ENCODE results near the gene RELT. TPM values are rescaled to one million over a fixed set of nuclear protein-coding genes. Genes with fewer than 3 reads are reported as not detected.

Gene RELT, protein sequence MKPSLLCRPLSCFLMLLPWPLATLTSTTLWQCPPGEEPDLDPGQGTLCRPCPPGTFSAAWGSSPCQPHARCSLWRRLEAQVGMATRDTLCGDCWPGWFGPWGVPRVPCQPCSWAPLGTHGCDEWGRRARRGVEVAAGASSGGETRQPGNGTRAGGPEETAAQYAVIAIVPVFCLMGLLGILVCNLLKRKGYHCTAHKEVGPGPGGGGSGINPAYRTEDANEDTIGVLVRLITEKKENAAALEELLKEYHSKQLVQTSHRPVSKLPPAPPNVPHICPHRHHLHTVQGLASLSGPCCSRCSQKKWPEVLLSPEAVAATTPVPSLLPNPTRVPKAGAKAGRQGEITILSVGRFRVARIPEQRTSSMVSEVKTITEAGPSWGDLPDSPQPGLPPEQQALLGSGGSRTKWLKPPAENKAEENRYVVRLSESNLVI
- 2.6 TPM for total RNA-seq
- 2.7 TPM for polyA plus RNA-seq

DNA sequence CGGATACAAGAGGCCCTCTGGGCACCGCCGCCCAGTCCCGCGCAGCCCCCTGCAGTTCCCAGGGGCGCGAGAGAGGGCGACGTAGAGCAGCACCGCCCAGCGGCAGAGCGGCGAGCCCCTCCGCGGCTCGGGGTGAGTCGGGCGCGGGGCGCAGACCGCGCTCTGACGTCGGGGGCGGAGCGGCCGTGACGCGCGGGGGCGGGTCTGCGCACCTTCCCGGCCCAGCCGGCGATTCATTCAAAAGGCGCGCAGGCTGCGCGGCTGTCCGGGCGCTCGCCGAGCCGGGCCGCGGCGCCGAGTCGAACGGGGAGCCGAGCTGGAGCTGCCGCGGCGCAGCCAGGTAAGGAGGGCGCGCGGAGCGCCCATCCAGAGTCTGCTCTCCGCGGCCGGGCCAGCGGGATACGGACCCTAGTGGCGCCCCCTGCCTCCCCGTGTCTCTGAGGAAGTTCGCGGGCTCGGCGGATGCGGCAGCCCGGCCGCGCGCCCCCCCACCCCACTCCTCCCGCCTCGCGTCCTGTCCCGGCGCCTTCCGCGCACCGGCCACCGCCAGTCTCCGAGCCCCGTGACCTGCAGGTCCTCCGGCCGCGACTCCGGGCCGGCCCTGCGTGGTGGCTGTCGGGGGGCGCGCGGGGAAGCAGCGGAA is at the start of gene RELT:
TSS of gene RELT (plus strand) at position 240 of the 643 bp plus-strand sequence. CDS start 12,738 bp downstream, outside the sequence.
- under 1% methylated on average over 96 of the region's 96 CpGs for WGBS
- no peaks in the 10 kb centered on the region for H3K4me1 ChIP-seq (ENCODE audit: insufficient read depth)
- no peak within 1 kb of the TSS for H3K27ac ChIP-seq (ENCODE audit: low read depth)
- no peaks in the 10 kb centered on the region for H3K36me3 ChIP-seq (ENCODE audit: insufficient read depth)
- peak; percentile 59 for DNase-seq (ENCODE audit: extremely low spot score)
- H3K4me3 ChIP-seq (ENCODE audit: low read depth, low read length) = peak within 1 kb of the TSS; percentile 61

DNA sequence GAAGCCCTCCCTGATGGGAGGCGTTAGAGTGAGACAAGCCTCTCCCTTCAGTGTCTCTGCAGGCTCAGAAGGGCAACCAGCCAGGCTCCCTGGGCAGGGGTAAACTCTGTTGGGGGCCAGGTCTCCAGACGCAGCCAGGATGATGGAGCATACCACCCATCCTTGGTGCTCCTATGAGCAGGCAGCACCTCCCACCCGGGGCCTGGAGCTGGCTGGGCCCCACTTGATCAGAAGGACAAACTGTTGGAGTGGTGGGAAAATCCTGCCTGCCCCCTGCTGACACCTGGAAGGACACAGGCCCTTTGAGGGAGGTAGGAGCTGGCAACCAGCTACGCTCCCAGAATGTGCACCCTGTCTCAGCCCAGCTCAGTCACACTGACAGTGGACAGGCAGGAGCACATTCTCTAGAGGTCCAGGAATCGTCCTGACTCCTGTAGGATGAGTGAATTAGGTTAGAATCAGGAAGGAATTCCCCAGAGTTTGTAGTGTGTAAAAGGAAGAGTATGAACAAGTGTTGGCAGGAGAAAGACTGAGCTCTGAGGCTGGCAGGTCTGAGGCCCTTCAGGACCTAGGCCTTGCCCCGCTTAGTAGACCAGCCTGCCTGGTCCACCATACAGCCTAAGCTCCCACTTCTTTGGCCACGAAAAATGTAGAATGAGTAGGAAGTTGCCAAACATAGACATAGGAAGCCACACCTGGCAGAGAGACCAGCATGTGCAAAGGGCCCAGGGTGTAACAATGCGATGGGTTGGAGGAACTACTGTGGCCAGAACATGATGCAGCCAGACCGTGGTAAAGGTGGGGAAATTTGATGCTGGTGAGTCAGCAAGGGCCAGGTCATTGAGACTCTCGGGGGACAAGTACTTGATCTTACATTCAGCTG is 49.0 kb upstream of the RELT start:
- no peaks in the 10 kb centered on the region for H3K36me3 ChIP-seq (ENCODE audit: insufficient read depth)
- H3K4me1 ChIP-seq (ENCODE audit: insufficient read depth) = no peaks in the 10 kb centered on the region
- no peak for DNase-seq (ENCODE audit: extremely low spot score)
- no peak overlapping the region for H3K27ac ChIP-seq (ENCODE audit: low read depth)
- WGBS = 56% methylated on average over 10 of the region's 10 CpGs
- H3K4me3 ChIP-seq (ENCODE audit: low read depth, low read length) = no peak overlapping the region

DNA sequence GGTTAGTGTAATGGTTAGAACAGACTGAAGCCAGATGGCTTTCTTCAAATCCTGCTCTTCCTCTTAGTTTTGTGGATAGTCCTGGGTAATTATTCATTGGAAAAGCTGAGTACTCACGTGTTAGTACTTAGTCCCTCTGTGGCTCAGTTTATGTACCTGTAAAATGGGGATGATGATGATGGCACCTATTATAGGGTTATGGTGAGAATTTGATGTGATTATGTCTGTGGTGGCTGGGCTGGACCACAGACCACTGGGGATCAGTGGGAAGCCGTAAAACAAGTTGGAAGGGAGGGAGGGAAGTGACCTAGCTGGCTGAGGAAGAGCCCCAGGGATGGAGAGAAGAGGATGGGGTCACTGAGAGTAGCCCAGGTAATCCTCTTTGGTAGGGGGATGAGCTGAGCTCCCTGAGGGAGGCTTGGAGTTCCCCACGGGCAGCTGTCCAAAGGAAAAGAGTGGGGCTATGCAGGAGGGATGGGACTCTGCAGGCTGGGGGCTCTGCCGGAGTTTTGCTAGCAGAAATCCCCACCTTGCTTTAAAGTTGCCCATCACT is 48.3 kb upstream of the RELT start:
- no peak overlapping the region for H3K27ac ChIP-seq (ENCODE audit: low read depth)
- 54% methylated on average over 4 of the region's 4 CpGs for WGBS
- H3K36me3 ChIP-seq (ENCODE audit: insufficient read depth) = no peaks in the 10 kb centered on the region
- no peak overlapping the region for H3K4me3 ChIP-seq (ENCODE audit: low read depth, low read length)
- no peaks in the 10 kb centered on the region for H3K4me1 ChIP-seq (ENCODE audit: insufficient read depth)
- DNase-seq (ENCODE audit: extremely low spot score) = no peak

DNA sequence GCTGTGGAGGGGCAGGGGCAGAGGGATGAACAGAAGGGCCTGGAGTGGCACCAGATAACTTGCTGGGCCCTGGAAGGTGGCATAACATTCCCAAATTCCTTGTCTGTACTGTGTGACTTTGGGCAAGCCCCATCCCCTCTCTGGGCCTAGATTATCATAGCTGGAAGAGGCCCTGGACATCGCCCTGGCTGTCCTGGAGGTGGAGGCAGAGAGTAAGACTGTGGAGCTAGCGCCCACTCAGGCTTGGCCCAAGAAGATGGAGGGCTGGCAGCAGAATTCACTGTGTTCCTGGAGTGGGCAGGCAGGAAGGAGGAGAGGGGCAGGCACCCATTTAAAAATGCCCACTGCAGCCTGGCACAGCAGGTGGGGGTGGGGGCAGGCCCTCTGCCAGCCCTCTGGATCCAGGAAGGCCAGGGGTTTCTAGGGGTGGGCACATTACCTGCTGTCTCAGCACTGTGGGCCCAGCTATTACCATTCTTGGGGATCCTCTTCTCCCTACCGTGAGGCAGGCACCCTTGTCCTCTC is 45.6 kb upstream of the RELT start:
- no peak for DNase-seq (ENCODE audit: extremely low spot score)
- H3K4me3 ChIP-seq (ENCODE audit: low read depth, low read length) = no peak overlapping the region
- H3K4me1 ChIP-seq (ENCODE audit: insufficient read depth) = no peaks in the 10 kb centered on the region
- no peaks in the 10 kb centered on the region for H3K36me3 ChIP-seq (ENCODE audit: insufficient read depth)
- H3K27ac ChIP-seq (ENCODE audit: low read depth) = peak overlapping the region; percentile 34
- 34% methylated on average over 3 of the region's 3 CpGs for whole genome bisulfite sequencing

DNA sequence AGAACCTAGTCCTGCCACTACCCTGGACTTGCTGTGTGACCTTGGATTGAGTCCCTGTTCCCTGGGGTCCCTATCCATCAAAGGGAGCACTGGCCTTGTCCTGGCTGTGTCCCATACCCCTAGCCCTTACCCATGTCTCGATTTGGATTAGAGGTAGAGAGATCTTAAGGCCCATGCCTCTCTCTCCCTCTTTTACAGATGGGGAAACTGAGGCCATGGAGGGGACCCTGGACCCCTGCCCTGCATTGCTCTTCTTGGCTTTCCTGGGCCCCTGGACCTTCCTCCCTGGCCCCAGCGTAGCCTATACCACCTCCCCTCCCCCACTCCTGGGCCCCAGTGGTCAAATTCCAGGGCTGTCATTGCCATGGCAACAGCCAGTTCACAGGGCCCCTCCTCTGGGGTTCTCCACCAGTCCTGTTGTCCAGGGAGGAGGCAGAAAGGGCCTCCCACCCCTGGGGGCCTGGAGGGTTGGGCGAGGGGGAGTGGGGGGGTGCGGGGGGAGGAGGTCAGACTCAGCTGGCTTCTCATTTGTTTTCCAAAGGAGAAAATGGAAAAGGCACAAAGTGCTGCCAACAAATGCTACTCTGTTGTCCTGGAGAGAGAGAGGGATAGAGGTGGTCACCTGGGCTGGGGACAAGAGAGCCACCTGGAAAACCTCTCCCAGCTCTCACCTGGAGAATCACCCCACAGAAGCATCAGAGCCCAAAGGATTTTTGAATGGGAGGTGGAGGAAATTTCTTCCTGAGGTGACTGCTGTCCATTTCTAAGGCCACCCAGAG is 44.9 kb upstream of the RELT start:
- no peak overlapping the region for H3K4me3 ChIP-seq (ENCODE audit: low read depth, low read length)
- no peak for DNase-seq (ENCODE audit: extremely low spot score)
- no peaks in the 10 kb centered on the region for H3K36me3 ChIP-seq (ENCODE audit: insufficient read depth)
- peak overlapping the region; percentile 34 for H3K27ac ChIP-seq (ENCODE audit: low read depth)
- WGBS = 30% methylated on average over 4 of the region's 4 CpGs
- H3K4me1 ChIP-seq (ENCODE audit: insufficient read depth) = no peaks in the 10 kb centered on the region

DNA sequence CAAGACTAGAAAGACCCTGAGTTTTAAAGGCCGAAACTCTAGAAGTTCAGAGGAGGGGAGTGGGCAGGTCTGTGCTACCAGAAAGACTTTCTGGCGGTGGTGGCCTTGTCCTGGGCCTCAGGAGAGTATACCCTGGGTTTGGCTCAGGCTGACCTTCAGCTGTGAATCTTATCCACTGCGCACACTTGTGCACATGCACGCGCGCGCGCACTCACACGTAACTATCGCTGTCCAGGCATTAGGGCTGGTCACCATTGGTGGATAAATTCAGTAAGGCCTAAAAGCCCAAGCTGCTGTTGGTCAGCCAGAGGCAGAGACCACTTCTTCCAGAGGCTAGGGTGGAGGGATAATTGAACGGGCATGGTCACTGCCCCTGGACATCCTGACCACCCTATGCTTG is 43.0 kb upstream of the RELT start:
- Histone ChIP-seq H3K4me1 (ENCODE audit: insufficient read depth) (no peaks in the 10 kb centered on the region), H3K4me3 (ENCODE audit: low read depth, low read length) (no peak overlapping the region), H3K27ac (ENCODE audit: low read depth) (no peak overlapping the region), H3K36me3 (ENCODE audit: insufficient read depth) (no peaks in the 10 kb centered on the region)
- 83% methylated on average over 11 of the region's 11 CpGs for WGBS
- no peak for DNase-seq (ENCODE audit: extremely low spot score)

DNA sequence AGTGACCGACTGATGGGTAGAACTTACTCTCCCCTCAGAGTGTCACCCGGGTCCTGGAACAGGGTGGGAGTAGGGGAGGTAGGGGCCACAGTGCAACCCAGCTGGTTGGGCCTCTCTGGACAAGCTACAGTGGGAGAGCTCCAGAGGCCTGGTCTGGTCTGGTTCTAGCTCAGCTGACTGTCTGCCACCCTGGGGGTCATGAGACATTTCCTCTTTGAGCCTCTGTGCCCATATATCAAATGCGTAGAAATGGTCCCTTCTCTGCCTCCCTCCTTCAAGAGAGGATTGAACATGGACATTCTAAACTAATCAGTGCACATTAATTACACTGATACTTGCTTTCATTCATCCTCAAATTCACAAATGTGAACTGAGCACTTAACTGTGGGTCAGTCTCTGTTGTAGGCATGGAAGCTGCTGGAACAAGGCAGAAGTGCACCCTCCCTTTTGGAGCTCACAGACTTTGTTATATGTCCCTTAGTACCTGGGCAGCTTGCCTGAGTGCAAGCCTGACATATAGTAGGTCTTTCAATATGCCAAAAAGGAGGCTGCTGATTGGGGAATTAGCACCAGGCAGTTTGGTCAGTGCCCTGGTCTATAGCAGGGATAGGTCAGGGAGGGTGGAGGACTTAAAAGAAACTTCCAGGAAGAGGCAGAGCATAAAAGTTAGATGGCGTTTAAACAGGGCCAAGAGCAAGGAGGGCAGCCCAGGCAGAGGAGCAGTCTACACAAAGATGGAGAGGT is 42.4 kb upstream of the RELT start:
- DNase-seq (ENCODE audit: extremely low spot score) = no peak
- no peak overlapping the region for H3K4me3 ChIP-seq (ENCODE audit: low read depth, low read length)
- H3K27ac ChIP-seq (ENCODE audit: low read depth) = peak overlapping the region; percentile 55
- WGBS = 58% methylated on average over 4 of the region's 4 CpGs
- H3K36me3 ChIP-seq (ENCODE audit: insufficient read depth) = no peaks in the 10 kb centered on the region
- no peaks in the 10 kb centered on the region for H3K4me1 ChIP-seq (ENCODE audit: insufficient read depth)

DNA sequence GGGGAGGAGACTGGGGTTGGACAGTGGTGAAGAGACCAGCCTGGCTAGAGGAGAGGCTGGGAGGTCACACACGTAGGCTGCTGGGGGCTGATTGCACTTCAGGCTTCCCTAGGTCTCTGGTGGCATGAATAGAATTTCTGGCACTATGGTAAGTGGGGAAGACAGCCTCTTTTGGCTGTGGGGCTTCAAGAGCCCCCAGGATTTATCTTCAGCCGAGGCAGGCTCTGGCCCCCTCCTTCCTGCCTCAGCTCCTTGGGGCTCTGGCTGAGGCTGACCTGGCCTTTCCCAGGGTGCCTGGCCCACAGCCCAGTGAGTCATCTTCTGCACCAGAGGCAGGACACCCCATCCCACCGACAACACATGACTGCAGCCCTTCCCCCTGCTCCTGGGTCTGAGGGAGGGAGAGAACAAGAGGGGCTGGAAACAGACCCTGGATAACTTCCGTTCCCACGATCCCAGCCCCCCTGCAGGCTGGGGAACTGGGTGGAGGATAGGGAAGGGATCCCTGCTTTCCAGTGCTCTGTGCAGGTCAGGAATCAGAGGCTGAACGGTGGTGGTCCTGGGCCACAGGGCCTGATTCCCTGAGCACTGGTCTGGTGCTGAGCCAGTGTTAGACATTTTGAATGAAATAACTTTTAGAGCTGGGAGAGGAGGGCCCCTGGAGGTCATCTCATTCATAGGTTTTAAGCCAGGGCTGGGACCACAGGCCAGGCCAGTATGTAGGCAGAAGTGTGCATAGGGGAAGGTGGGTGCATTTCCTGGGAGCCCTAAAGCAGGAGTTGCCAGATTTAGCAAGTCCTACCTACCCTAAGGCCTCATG is 41.6 kb upstream of the RELT start:
- Histone ChIP-seq H3K36me3 (ENCODE audit: insufficient read depth) (no peaks in the 10 kb centered on the region), H3K27ac (ENCODE audit: low read depth) (peak overlapping the region; percentile 55), H3K4me1 (ENCODE audit: insufficient read depth) (no peaks in the 10 kb centered on the region), H3K4me3 (ENCODE audit: low read depth, low read length) (no peak overlapping the region)
- 12% methylated on average over 6 of the region's 6 CpGs for WGBS
- no peak for DNase-seq (ENCODE audit: extremely low spot score)

DNA sequence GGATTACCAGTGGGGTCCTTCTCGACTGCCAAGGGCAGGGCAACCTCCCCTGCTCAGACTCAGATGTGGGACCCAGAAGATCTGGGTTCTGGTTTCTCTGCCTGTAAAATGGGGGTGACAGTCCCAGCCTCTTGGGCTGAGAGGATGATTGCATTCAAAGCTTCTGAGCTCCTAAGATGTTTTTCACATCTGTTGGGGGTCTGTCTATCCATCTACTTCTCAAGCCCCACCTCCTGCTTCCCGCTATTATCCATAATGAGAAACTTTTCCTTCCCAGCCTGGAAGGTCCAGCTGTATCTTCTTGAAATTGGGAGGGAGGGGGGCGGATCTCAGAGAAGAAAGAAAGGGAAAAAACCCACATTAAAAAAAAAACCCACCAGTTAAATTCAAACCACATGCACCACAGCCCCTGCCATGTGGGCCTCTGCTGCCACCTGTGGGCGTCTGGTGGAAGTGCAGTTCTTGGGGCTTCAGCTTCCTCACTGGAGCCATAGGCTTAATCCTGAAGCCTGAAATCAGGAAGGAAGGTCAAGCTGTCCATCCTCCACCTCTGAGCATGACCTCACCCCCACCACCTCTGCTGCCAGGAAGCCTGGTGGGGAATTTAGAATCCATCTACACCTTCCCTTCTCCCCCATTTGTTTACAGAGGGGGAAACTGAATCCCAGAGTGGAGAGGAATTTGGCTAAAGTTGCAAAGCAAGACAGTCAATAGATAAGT is 40.8 kb upstream of the RELT start:
- Histone ChIP-seq H3K36me3 (ENCODE audit: insufficient read depth) (no peaks in the 10 kb centered on the region), H3K27ac (ENCODE audit: low read depth) (no peak overlapping the region), H3K4me3 (ENCODE audit: low read depth, low read length) (no peak overlapping the region), H3K4me1 (ENCODE audit: insufficient read depth) (no peaks in the 10 kb centered on the region)
- 8% methylated on average over 4 of the region's 4 CpGs for WGBS
- peak; percentile 88 for DNase-seq (ENCODE audit: extremely low spot score)

DNA sequence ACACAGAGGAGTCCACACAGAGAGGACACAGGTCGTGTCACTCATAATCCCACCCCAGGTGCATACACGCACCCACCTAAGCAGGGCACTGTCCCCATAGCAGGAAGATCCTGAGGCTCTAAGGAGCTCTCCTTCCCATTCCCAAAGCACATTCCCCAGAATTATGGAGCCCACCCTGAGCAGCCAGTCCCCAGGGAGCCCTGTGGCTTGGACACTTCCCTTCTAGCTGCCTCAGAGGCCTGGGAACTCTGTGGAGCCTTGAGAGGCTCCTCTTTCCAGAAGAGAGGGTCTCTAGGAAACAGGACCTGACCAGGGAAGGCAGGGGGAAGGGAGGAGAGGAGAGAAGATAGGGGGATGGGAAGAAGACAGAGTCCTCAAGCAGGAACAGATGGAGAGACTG is 38.4 kb upstream of the RELT start:
- no peak overlapping the region for H3K27ac ChIP-seq (ENCODE audit: low read depth)
- DNase-seq (ENCODE audit: extremely low spot score) = no peak
- no peaks in the 10 kb centered on the region for H3K4me1 ChIP-seq (ENCODE audit: insufficient read depth)
- 87% methylated on average over 2 of the region's 2 CpGs for WGBS
- no peak overlapping the region for H3K4me3 ChIP-seq (ENCODE audit: low read depth, low read length)
- no peaks in the 10 kb centered on the region for H3K36me3 ChIP-seq (ENCODE audit: insufficient read depth)

DNA sequence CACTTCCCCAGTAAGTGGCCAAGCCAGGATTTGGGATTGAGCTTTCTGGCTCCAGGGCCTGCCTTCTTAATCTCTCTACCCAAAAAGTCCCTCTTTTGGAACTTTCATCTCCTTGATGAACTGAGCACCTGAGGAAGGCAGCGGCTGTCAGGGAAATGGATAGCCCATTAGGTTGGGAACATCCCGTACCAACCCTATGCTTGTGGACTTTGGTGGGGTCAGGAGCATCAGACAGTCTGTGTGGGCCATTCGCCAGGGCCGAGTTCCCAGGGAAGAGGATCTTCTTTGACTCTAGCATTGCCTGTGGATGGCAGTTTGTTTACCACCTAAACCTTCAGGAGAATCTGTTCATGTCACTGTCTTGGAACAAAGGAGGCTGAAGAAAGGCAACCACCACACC is 37.9 kb upstream of the RELT start:
- Histone ChIP-seq H3K4me1 (ENCODE audit: insufficient read depth) (no peaks in the 10 kb centered on the region), H3K4me3 (ENCODE audit: low read depth, low read length) (no peak overlapping the region), H3K27ac (ENCODE audit: low read depth) (no peak overlapping the region)

More for the DNA sequence above, 37.9 kb upstream of the RELT start:
- no peak for DNase-seq (ENCODE audit: extremely low spot score)
- H3K36me3 ChIP-seq (ENCODE audit: insufficient read depth) = no peaks in the 10 kb centered on the region
- 68% methylated on average over 4 of the region's 4 CpGs for WGBS
